AG20443 (cell line): ENCODE data around the gene PSMB7.

Experiments used
- DNase-seq: peaks from one replicate; pipeline ENCODE4 v3.0.0; 2012; ENCODE audit warnings: low spot score, mixed read lengths

The PSMB7 gene

DNA sequence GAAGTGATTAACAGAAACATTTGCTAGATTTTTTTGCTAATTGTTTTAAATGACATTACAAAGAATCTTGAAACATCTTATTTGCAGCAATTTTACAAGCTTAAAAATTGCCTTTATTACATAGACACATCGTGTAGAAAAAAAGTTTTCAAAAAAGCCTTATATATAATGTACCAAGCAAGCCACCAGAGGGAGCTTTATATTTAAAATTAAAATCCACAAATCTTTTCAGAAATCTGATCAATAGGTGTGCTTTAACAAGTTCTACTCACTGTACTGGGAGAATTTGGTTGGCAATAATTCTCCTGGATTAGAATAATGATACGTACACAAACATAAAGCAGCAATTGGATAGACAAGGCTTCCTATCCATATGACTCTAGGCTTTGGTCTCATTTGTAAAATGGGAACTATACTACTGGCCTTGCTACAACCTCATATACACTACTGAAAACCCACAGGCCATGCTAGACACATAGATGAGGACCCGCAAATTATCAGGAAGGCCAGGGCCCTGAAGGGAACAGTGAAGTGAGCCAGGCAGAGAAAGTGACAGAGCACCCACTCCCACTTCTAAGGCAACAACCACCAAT is 4.8 kb downstream of the PSMB7 start:
- DNase-seq = no peak

DNA sequence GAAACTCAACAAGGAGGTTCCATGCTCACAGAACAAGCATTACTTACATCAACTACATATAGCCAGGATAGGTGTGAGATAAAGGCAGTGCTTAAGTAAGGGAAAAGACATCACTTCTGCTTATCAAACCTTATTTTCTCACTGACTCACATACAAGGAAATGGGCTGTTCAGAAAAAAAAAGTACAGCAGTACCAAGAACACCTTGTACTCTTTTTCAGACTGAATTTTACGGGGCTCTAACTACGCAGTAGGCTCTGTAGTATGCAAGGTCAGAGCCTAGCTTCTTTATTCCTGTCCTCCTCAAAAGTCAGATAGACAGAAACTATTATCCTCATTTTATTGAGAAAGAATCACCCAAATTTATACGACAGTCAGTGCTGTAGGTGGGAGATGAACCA is 5.8 kb downstream of the PSMB7 start:
- no peak for DNase-seq

DNA sequence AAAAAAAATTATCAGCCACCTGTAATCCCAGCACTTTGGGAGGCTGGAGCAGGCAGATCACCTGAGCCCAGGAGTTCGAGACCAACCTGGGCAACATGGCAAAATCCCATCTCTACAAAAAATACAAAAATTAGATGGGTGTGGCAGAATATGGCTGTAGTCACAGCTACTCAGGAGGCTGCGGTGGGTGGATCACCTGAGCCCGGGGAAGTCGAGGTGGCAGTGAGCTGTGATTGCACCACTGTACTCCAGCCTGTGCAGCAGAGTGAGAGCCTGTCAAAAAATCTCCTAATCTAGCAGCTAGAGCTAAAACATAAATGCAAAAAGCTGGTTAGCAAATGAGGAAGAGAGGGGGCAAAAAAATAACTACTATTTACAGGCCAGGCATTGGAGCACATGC is 12.0 kb downstream of the PSMB7 start:
- no peak for DNase-seq

- no peak for DNase-seq
Observed at GRCh38 chr9:124399968-124400940, 15.0 kb downstream of the PSMB7 start.

- DNase-seq = peak; percentile 89
Observed at GRCh38 chr9:124399323-124399967, 15.8 kb downstream of the PSMB7 start.

DNA sequence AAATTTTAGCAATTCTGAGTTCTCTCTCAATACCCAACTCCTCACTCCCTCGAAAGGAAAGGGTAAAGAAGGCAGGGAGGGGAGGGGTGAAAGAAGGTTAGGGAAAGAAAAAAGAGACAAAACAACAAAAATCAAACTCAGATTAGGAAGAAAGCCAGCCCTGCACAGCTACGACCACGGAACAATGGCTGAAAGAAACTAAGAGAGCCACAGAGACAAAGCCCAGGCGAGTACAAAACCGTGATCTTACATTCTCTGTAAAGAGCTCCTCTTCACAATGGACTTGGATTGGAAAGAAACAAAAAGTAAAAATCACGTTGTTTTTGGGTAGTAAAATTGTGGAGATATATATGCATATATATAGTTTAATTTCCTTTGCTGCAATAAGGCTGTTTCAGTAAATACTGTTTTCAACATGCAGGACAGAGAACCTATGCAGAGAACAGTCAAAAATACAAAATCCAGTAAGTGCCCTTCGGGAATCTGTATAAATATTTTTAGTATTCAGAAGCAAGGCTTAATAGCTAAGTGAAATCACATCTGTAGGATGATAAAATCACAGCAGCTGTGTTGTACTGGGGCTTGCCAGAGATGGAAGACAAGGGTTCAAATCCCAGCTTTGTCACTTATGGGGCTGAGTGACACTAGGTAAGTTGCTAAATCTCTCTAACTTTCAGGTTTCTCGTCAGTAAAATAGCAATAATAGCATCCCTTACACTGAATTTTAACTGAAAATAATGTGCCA is 16.9 kb downstream of the PSMB7 start:
- DNase-seq = no peak

GRCh38 chr9:124395826-124396225 is 19.4 kb downstream of the PSMB7 start:
- DNase-seq = no peak

GRCh38 chr9:124394596-124394995 is 20.6 kb downstream of the PSMB7 start:
- DNase-seq = no peak

- DNase-seq = no peak
Observed at GRCh38 chr9:124394167-124394566, 21.1 kb downstream of the PSMB7 start.

DNA sequence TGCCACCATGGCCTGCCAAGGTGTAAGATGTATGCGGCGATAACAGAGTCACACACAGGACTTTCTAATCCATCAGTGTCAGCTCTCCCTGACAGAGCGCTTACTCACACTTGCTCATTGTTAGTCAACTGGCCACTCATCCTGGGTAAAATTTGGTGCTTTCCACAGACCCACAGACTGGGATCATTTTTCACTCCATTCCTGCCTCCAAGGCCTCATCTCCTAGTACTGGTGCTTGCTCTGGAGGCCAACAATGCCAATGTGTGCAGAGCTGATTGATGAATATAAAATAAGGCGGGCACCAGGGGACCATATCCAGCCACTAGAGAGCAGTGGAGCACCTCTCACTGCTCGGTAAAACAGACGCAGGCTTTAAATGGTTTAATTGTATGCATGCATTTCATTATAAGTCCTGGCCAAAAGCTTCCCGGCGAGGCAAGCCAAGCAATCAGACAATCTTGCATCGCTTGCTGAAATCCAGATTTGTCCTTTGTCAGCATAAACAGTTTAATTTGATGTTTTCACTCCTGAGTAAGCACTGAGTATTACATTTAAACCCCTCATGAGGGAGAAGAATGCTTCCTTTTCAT is 22.3 kb downstream of the PSMB7 start:
- DNase-seq = peak; percentile 83

GRCh38 chr9:124392254-124392870 is 22.9 kb downstream of the PSMB7 start:
- DNase-seq = peak; percentile 24

DNA sequence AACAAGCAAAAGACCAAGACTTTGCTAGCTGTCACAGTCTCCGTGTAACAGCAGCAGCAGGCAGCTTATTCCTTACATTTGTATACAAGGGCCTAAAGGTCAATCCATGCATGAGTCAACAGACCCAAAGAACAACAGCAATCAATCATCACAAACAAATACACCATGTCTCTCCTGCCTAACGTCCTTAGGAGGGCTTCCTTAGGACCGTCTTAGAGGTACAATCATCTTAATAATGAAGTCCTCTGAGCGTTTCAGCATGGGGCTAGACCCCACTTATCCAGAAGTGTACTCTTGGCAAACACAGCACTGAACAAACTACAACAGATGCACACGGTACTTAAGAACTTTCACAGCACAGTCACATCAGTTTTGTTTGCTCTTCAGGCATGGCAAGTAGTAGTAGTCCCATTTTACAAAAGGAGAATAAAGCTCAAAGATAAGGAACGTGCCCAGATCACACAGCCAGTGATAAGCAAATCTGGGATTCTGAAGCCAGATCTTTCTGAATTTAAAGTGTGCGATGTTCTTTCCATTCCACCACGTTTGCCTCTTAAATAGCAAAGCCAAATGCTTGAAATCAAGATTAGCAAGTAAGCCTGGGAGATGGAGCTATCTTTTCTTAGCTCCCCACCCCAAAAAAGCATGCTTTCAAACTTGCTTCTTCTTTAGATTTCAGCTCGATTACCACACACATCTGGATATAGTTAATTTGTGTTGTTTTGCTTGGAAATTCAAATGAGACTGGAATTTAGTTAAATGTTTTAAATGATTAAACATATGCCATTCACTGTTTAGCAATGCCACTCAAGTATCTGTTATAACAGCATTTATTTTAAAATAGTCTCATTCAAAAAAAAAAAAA is 24.2 kb downstream of the PSMB7 start:
- DNase-seq = peak; percentile 36

DNA sequence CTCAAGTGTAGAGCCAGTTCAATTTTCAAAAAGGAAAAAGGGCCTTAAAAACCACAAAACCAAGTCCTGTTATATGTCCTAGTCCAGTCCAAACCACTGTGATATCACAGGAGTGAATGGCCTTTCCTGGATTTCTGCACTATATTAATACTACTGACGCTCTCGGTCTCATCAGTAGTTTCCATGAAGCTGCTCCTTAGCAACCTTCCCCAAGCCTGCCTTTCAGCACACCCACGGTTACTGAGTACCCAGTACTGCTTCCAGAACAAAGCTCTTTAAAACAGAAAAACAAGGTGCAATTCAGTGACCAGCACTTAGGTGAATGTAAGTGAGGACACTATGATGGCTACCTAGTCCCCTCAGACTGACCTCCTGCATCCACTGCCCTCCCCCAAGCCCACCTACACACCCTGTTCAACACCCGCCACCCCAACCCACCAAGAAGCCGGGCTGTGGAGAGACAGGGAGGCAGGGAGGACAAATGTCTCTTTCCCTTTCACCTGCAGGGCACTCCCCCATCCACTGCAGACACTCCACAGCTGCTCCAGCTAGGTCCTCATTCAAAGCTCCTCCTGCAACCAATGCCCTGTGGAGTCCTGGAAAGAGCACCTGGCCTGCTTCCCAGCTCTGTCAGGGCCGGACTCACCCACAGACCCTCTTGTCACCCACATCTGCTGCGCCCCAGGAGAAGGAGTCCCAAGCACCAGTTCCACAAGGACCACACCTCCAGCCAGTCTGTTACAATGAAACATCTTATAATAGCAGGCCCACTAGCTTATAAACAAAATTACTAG is 25.9 kb downstream of the PSMB7 start:
- no peak for DNase-seq

- DNase-seq = no peak
Observed at GRCh38 chr9:124388275-124389048, 26.8 kb downstream of the PSMB7 start.

GRCh38 chr9:124386201-124386600 is 29.0 kb downstream of the PSMB7 start:
- DNase-seq = no peak

- DNase-seq = no peak
Observed at GRCh38 chr9:124385623-124386022, 29.6 kb downstream of the PSMB7 start.

GRCh38 chr9:124384846-124385245 is 30.4 kb downstream of the PSMB7 start:
- DNase-seq = no peak

GRCh38 chr9:124384210-124384609 is 31.0 kb downstream of the PSMB7 start:
- no peak for DNase-seq
